ENCODE results near the gene PPEF2.

The PPEF2 gene

GRCh38 chr4:75819121-75819520 lies 83.1 kb downstream of the PPEF2 start:
- Mint-ChIP-seq H3K4me1 (no peaks in the 10 kb centered on the region), H3K4me3 (no peak overlapping the region), H3K9me3 (no peaks in the 10 kb centered on the region), H3K27me3 (ENCODE audit: low read depth, poor library complexity) (no peaks in the 10 kb centered on the region), H3K36me3 (ENCODE audit: low read depth) (peaks cover 20% of the 10 kb centered on the region), H3K27ac (no peak overlapping the region)
- no peak for DNase-seq
- TF ChIP-seq, protein P1, sequence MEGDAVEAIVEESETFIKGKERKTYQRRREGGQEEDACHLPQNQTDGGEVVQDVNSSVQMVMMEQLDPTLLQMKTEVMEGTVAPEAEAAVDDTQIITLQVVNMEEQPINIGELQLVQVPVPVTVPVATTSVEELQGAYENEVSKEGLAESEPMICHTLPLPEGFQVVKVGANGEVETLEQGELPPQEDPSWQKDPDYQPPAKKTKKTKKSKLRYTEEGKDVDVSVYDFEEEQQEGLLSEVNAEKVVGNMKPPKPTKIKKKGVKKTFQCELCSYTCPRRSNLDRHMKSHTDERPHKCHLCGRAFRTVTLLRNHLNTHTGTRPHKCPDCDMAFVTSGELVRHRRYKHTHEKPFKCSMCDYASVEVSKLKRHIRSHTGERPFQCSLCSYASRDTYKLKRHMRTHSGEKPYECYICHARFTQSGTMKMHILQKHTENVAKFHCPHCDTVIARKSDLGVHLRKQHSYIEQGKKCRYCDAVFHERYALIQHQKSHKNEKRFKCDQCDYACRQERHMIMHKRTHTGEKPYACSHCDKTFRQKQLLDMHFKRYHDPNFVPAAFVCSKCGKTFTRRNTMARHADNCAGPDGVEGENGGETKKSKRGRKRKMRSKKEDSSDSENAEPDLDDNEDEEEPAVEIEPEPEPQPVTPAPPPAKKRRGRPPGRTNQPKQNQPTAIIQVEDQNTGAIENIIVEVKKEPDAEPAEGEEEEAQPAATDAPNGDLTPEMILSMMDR (IDR thresholded peaks at IDR 0.05): no peak

- no peaks in the 10 kb centered on the region for H3K4me1 Mint-ChIP-seq
- no peak overlapping the region for H3K27ac Mint-ChIP-seq
- no peaks in the 10 kb centered on the region for H3K27me3 Mint-ChIP-seq (ENCODE audit: low read depth, poor library complexity)
- H3K4me3 Mint-ChIP-seq: no peak overlapping the region
- TF ChIP-seq, protein P1 (IDR thresholded peaks at IDR 0.05): no peak
- H3K36me3 Mint-ChIP-seq (ENCODE audit: low read depth): peaks cover 26% of the 10 kb centered on the region
- no peaks in the 10 kb centered on the region for H3K9me3 Mint-ChIP-seq
- DNase-seq: no peak
Observed at GRCh38 chr4:75817901-75818300, 84.4 kb downstream of the PPEF2 start.
